GM19372 (cell line): Measurements from ENCODE around the gene CDS2.

Source experiments
- ATAC-seq: cut with Tn5 transposase; IDR thresholded peaks from one replicate; pipeline ENCODE4 v1.9.1; 2021; ENCODE audit warnings: mild to moderate bottlenecking, low read depth, moderate library complexity; ENCODE audit not compliant: unreplicated experiment

CDS2 gene

DNA sequence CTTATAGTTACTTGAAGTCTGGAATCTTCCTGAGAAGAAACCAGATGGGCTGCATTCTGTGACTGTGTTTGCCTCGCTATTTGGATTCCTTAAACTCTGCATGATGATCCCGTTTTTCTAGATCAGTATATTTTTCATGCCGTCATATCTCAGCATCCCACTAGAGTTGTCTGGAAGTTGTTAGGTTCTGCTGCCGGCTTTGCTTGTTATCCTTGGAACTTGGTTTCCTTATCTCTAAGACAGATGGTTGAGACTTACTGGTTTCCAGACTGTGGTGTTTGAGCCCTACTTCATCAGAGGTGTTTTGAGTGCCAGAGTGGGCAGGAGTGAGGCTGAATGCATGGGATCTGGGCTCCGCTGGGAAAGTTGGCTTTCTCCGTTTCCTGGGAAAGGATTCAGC lies 50.3 kb downstream of the CDS2 start:
- ATAC-seq, result no peak

DNA sequence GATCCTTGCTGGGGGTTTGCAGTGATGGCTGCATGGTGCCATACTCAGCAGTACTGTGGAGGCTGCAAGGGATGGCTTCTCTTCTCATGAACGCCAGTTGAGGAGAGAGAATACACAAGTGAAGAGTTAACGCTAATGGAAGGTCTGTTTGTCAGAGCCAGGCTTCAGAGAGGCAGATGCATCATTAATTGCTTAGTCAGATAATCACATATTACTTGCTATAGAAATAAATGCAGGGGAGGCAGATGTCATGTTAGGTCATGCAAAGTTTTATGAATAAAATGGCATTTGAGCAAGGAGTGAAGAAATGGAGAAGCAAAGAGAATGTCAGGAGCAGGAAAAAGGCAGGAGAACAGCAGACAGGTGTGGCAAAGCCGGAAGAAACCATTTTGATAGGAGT lies 51.2 kb downstream of the CDS2 start:
- ATAC-seq, result no peak

DNA sequence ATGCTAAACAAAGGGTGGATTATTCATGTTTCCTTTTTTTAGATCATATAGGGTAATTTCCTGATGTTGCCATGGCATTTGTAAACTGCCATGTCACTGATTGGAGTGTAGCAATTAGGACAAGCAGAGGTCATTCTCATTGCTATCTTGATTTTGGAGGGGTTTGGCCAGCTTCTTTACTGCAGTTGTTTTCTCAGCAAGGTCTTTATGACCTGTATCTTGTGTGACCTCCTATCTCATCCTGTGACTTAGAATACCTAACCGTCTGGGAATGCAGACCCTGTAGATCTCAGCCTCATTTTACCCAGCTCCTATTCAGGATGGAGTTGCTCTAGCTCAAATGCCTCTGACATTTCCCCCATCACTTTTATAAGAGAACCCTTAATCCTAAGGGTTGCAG lies 53.6 kb downstream of the CDS2 start:
- ATAC-seq, result no peak

DNA sequence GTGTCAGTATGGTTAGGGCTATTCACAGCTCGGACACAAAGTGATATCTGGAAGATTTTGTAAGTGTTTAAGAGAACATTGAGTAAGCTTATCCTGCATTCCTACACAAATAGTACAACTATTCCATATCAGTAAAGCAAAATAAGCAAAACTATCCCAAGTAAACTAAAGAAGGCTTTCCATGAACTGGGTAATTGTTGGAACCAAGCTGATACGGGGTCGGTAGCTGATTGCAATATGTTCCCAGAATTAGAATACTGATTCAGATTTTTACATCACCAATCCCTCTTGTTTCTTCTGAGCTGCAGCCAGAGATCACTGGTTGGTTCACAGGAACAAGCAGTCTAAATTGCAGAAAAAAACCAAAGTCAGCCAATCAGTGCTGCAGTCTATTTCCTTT lies 54.1 kb downstream of the CDS2 start:
- ATAC-seq, result no peak

DNA sequence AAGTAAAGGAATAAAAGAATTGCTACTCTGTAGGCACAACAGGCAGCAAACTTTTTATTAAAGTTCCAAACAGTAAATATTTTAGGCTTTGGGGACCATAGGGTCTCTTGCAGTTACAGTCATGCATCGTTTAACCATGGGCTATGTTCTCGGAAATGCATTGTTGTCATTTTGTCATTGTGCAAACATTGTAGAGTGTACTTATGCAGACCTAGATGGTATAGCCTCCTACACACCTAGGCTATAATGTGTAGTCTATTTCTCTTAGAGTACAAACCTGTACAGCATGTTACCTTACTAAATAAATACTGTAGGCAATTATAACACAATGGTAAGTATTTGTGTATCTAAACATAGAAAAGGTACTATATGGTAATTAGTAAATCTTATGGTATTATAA lies 54.7 kb downstream of the CDS2 start:
- ATAC-seq, result no peak

DNA sequence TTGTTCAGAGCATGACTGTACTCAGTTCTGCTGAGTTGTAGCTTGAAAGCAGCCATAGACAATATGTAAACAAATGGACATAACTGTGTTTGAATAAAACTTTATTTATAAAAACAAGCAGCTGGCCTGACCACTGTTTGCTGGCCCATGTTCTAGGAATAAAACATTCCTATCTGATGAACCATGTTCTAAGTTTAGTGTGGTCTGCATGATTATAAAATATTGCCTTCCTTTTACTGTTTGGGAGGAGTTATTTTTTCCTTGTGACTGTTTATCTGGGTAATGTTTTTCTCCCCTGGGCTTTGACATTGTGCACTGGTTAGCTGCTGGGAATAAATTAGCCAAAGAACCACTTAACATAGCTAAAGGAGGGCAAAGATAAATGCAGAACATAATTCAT lies 55.1 kb downstream of the CDS2 start:
- ATAC-seq, result no peak

DNA sequence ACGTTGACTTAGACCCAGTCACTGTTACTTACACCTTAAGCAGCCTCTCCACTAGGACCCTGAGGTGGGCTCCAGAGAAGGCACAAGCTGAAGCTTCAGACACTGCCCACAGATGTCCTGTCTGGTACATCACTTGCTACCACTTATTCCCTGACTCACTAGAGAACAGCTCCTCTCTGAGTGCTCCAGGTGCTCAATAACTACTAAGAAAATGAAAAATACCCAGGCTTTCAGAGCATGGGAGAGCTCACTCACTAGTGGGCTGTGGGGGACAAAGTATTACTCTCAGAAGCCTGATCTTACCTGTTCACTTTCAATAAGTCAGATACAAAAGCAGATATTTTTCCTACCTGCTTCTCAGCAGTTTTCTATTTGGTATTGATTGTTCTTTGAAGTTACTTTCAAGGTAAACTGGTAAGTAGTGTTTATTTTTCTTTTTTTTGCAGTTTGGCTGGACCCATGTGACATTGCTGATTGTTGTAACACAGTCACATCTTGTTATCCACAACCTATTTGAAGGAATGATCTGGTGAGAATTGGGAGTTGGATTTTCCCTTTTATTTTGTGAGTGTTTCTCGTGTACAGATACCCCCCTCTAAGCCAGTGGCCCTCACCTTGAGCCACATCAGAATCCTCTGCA lies 55.9 kb downstream of the CDS2 start:
- ATAC-seq, result no peak

DNA sequence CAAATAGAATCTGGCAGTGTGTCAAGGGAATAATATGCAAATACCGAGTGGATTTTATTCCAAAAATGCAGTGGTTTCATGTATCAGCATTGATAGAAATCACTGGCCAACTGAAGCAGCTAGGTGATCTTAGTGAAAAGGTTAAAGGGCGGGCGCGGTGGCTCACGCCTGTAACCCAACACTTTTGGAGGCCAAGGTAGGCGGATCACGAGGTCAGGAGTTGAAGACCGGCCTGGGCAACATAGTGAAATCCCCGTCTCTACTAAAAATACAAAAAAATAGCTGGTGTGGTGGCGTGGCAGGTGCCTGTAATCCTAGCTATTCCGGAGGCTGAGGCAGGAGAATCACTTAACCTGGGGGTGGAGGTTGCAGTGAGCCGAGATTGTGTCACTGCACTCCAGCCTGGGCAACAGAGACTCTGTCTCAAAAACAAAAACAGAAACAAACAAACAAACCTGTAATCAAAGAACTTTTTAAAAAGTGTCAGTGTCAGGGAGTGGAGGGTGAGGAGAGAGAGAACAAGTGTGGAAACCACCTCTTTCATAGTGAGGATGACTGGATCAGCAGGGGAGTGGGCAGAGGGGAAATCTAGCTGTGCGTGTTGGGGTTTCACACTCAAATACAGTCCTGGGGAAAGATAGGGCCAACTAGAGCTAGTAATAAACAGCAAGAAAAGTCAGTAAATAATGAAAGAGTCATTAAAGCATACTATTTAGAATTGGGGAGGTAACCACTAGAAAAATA lies 57.1 kb downstream of the CDS2 start:
- no peak for ATAC-seq

DNA sequence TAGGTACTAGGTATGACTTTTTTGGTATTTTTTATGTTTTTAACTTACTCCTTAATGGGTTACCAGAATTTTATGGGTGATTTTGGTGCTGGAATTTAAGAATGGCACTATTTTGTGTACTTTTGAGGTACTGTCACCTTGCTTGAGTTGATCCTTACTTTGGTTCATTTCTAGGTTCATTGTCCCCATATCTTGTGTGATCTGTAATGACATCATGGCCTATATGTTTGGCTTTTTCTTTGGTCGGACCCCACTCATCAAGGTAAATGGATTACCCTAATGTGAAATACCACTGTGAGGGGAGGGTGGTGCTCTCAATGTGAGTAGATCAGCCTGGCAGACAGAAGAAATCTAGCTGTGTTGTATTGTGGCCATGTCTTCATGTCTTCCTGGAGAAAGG lies 57.9 kb downstream of the CDS2 start:
- ATAC-seq, result no peak

DNA sequence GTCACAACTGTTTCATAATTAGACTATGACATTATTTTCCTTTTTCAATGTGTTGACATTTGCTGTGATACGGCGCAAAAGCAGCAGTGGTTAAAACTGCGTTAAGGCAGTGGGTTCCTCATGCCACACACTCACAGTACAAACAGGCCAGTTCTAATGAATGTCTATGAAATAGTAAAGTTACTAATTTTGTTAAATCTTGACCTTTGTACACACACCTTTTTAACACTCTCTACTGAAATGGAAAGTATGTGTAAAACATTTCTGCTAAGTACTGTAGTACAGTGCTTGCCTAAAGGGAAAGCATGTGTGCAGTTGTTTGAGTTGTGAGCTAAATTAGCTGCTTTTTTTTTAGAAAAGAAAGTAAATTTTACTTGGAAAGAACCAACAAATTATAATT lies 60.3 kb downstream of the CDS2 start:
- ATAC-seq, result no peak

DNA sequence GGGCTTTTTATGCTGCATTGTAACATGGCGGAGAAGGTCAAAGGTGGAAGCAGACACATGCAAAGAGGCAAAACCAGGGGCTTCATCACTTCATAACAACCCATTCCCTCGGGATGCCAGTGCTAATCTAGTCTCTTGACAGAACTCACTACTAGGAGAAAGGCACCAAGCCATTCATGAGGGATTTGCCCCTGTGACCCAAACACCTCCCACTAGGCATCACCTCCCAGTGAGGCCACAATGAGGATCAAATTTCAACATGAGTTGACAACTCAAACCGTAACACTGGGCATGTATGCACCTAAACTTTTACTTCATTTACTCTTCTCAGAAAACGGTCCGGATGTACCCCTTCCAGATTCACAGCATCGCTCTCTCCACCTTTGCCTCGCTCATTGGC lies 61.9 kb downstream of the CDS2 start:
- ATAC-seq, result no peak

DNA sequence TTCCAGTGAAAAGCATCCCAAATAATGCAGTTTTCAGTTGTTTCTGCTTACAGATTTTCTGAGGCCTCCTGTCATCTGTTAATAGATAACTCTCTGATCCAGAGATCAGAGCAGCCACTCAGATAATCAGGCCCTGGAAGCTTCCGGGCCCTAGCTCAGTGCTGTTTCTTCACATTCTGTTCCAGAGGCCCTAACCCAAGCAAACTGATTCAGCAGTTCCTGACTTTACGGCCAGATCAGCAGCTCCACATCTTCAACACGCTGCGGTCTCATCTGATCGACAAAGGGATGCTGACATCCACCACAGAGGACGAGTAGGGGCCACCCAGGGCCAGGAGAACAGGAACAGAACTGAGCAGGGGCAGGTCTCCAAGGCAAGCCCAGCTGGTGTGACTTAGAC lies 63.1 kb downstream of the CDS2 start:
- ATAC-seq, result no peak

DNA sequence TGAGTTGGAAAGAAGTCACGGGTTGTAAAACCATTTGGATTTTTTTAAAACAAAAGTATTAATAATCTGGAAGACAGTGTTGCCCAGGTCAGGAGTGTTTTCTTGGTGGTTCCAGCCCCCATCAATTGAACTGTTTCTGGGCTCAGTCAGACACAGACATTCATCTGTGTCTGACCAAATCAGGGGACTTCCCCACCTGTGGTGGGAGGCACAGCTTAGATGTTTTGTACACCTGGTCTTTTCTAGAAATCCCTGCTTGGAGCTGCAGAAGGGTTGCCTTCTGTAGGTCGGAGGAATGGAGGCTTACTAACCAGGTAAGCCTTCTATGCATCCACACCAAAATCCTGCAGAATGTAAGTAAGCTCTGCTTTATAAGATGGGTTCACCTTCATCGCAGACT lies 63.6 kb downstream of the CDS2 start:
- ATAC-seq, result no peak

DNA sequence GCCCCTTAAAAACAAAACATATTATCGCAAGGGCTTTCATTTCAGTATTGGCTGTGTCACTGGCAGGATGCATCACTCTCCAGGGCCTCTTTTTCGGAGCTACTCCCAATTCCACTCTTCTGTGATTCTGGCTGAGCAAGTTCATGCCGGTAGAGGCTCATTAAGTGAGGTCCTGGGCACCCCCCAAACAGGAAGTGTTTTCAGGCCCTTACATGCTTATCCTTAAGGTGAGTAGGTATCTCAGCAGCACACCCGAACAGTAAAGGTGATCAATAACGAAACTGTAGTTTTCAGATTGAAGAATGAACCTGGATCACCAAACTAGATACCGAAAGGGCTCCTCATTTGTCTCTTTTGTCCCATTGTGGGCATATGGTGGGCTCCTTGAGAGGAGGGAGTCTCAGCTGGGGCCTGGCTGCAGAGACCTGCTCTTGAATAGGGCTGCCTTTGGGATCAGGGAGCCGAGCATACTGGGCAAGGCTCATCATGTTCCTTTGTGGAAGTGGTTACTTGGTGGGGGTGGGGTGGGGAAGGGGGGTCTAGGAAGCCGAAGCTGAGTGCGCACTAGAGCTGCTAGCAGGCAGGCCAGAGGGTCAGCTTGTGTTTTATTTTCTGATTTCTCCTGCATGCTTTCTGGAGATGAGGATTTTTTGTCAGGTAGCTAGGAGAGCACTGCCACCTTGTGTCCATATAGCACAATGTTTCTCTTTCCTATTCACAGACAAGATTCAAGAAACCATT lies 65.2 kb downstream of the CDS2 start:
- peak; percentile 60 for ATAC-seq

DNA sequence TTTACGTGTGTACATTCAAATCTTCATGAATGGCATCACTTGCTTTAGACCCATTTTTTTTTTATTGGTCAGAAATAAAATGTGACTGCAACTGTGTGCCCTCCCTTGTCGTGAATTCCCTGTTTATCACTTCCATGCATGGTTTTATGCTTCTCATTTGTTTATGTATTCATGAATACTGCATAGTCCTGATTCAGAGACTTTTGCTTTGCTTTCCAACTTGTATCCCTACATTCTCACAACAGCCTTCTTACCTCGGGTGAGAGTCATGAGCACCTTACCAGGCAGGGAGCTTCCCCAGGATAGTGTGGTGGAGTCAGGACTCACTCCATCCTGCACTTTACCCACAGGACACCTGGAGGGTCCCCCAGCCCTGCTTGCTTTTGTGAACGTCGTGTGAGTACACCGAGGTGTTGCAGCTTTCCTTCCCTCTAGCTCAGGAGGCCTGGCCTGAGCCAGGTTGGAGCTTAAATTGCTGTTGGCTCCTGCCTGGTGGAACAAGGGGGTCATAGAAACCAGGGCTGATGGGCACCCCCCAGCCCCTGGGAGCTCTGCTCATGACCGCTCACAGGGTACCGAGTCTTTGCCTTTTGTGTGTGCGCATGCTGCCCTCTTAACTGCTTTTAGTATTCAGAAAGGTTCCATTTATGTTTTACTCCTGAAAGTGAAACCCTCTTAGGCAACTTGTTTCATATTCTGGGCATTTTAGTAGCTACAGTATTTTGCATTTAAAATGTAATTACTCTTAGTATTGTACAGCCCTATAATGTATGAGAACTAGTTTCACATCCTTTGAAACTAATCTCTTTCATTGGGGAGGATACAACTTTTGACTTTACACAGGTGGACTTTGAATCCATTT lies 66.0 kb downstream of the CDS2 start:
- ATAC-seq, result no peak

DNA sequence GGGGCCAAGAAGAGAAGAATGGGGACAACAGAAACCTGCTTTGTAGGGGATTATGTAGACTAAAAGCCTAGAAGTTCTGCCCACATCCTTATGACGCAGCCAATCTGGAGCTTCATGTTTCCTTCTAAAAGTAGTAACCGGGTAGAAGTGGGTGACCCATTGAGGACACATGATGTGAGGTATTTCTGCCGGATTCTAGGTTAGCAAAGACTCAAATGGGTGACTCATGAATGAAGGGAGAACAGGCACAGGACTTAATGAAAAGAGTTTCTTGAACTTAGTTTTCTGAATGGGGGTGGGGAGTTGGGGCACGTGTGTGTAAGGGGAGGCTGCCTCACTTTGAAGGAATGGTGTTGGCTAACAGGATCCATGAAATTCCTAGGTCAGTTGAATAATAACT lies 68.8 kb downstream of the CDS2 start:
- no peak for ATAC-seq

DNA sequence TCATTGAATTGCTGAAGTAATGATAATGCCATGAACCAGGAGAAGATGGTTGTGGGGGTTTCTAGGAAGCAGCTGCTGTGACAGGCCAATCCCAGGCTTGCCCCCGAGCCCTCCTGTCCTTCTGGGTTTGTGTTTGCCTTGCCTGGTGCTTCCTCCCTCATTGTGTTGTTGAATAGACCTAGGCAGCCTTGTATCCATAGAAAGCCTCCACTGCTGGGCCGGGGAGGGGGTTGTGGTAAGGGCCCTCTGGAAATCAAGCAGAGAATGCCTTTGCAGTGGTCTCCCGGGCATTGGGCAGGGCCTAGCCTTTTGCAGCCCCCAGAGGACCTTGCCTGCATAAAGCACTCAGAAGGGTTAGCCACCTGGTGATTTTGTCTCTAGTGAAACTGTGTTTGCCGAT lies 69.3 kb downstream of the CDS2 start:
- no peak for ATAC-seq

DNA sequence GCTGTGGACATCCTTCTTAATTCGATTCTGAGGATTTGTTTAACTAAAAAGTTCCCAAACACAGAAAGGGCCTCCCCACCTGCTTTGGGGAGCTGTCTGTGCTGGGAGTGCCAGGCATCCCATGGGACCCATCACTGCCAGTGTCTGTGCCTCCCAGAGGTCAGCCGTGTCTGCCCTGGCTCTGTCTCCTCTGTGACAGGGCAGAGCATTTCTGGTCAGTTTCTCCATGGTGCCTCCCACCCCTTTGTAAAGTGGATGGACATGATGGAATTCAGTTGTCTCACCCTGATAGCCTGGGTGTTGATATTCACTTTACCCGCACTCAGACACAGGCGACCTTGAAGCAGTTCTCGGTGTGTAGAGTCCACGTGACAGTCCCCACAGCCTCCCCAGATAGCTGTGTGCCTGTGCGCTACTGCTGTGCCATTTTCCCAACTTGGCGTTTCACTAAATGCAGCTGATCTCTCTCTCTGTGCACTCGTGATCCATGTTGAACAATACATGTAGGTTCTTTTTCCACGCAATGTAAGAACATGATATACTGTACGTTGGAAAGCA lies 70.5 kb downstream of the CDS2 start:
- no peak for ATAC-seq

DNA sequence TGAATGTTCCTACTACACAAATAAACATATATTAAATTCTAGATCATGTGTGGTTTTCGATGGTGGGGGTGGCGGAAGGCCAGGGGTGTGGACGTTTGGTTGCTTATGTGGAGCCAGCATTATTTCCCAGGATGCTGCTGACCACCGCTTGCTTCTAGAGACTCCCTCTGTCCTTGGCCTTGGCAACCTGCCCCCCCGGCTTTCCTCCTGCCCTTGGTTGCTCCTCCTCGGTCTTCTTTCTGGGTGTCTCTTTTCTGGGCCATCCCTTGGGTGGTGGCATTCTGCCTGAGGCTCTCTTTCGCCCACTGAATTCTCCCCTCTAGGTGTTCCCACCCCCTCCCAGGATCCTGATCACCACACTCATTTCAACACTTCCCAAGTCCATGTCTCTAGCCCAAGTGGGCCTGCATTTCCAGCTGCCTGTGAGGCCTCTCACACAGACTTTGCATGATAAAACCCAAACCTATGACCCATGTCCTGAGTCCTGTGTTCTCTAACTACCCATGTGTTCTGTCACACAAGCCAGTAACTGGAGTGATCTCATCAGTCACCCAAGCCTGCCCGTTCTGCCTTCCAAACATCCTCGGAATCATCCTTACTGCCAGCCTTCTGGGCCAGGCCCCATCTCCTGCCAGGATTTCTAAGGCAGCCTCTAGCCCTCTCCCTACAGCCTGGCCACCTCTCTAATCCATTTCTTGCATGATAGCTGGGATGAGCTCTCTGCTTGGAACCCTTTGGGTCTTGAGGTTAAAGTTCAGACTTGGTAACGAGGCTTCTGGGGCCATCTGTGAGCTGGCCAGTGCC lies 71.2 kb downstream of the CDS2 start:
- ATAC-seq, result no peak

DNA sequence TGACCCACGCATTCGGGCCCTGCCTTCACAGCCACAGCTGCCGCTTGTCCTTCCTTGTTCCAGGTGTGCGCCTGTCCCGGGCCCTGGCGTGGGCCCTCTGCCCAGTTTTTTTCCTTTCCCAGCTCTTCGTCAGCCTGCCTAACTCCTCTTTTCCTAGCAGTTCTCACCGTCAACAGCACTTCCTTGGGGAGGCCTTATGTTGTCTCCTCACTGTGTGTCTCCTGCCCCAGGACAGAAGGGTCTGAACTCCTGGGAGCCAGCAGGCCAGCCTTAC lies 71.8 kb downstream of the CDS2 start:
- ATAC-seq, result no peak
